HPDE6-E6E7 (cell line): ENCODE data around the gene FAM114A1.
"Not testable (repeated sequence)": the region's sequence is repeated elsewhere in the genome, so short reads cannot be mapped to it uniquely, and the experiment has no call there.

Experiments used
- DNase-seq: peaks from one replicate; pipeline ENCODE4 v3.0.0; 2011; ENCODE audit warnings: missing footprints; ENCODE audit errors: extremely low spot score

The FAM114A1 gene

DNA sequence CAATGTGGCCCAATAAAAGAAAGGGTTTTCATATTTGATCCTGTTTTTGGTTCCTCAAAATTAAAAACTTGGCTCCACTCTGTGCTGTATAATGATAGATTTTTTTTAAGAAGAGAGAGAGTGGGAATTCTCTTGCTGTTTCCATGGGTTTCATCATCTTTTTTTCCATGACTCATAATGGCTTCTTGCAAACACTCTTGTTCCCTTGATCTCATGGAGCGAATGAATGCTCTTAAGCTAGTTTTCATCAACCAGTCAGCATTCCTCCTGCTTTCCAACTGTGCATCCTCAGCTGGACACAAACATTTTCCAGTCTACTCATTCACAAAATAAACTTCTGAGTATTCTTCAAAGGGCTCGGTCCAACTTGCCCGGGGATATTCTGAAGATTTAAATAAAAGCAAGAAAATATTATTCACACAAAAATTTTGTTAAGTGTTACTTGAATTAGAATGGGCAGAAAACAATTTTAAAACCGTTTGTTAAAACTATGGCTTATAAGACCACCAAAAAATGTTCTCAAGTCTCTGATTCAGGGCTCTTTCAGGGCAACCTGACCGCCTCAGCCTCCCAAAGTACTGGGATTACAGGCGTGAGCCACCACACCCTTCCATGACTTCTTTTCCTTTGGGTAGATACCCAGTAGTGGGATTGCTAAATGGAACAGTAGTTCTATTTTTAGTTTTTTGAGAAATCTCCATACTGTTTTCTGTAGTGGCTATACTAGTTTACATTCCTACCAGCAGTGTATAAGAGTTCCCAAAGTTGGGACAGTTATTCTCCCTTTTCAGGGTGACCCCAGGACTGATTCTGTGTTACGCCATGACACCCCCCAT lies 99.9 kb downstream of the FAM114A1 start:
- no peak for DNase-seq

- DNase-seq = no peak
Observed at GRCh38 chr4:38968668-38969067, 101.1 kb downstream of the FAM114A1 start.

DNA sequence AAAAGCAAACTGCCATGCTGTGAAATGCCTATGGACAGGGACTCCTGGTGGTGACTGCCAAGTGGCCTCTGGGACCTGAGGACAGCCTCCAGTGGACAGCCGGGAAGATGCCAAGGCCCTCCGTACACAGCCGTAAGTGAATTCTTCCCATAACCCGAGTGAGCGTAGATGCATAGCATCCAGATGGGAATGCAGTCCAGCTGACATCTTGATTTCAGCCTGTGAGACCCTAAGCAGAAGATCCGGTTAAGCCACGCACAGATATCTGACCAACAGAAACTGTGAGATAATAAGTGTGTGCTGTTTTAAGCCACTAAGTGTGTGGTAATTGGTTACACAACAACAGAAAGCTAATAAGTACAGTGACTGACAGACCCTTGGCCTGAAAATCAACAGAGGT lies 108.7 kb downstream of the FAM114A1 start:
- DNase-seq = no peak

- DNase-seq = no peak
Observed at GRCh38 chr4:38979081-38979480, 111.5 kb downstream of the FAM114A1 start.

- no peak for DNase-seq
Observed at GRCh38 chr4:38979511-38980230, 112.1 kb downstream of the FAM114A1 start.

GRCh38 chr4:38980903-38981676 lies 113.5 kb downstream of the FAM114A1 start:
- DNase-seq = no peak

DNA sequence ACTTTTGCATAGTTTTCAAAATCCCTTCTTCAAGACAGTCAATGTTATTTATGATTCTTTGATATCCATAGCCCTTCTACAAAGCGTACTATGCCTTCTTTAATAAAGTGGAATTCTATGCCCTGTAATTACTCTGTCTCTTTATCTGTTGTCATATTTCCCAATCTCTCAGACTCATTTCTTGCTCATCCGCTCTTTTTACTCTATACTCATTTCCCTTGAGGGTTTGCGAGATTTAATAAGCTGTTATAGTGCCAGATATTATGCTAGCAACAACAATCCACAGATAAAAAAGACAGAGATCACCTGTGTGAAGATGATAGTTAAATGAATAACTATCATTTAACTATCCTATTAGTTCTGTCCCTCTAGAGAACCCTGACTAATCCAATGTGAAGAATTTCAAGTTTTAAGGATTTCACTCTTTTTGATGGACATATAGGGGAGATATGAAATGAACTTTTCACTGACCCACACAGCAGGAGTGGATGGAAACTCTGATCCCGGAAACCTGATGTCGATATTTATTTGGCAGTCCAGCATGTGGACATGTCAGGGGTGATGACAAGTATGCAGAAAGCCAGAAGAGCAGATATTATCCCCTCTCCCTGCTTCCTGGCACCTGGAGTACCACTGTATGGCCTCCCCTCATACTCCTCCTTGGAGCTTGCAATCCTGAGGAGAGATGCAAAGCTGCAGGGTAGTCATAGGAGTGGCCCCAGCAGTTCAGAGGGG lies 114.9 kb downstream of the FAM114A1 start:
- no peak for DNase-seq

DNA sequence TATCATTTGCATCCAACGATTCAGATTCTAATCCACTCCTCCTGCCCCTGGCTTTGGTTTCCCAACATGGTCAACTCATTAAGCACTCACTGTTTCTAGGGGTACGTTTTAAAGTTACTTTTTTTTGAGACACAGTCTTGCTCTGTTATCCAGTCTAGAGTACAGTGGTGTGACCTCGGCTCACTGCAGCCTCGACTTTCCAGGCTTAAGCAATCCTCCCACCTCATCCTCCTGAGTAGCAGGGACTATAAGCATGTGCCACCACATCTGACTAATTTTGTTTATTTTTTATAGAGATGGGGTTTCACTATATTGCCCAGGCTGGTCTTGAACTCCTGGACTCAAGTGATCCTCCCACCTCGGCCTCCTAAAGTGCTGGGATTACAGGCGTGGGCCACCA lies 115.7 kb downstream of the FAM114A1 start:
- DNase-seq = no peak

GRCh38 chr4:38983787-38984598 lies 116.4 kb downstream of the FAM114A1 start:
- no peak for DNase-seq

DNA sequence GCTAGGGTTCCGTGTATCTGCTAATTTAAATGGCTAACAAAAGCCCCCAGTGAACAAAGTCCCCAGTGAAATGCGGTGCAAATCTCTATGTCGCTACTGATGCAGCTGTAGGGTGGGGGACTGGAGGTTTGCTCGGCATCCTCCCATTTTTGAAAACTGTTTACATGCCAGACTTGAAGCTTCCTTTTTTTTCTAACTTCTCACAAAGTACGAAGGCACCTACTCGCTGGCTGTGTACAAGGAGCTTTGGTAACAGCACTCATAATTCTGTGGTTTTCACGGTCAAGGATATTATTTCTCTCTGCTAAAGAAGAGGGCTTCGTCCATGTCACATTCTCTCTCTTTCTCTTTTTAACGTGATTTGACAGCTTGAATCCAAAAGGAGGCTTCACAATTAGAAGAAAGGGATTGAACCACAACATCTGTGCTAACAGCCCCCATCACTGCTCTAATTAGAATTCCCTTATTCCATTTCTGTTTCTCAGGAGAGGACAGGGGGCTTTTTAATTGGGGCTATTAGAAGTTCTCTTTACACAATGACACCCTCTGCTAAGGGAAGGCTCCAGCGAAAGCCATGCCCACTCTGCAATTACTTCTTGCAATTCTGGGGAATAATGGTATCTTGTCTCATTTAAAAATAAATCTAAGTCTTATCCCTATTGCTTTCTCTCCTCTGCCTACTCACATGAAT lies 117.9 kb downstream of the FAM114A1 start:
- no peak for DNase-seq

DNA sequence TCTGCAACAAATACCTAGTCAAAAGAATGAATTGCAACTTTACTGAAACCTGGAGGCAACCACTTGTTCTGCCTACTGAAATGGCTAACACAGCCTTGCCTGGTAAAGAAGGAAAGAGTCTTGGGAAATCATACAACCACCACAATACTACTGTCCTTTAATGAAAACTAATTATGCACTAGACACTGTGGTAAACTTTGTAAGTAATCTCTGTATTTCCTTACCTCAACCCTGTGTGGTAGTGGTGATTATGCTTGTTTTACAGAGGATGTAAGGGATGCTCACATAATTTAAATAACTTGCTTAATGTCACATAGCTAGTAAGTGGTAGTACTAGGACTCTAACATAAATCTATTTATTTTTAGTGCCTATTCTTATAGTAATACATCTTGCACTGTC lies 119.9 kb downstream of the FAM114A1 start:
- no peak for DNase-seq

DNA sequence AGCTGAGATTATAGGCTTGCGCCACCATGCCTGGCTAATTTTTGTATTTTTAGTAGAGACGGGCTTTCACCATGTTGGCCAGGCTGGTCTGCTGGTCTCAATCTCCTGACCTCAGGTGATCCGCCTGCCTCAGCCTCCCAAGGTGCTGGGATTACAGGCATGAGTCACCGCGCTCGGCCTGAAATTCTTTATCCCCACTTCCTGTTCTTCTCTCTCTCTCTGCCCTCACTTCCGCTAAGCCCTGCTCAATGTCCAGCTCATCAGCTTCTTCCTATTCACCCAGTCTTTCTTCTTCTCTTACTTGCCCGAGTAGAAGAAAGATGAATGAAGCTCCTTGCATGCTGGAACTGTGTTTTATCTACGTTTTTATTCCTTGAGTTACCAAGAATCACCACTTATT lies 120.7 kb downstream of the FAM114A1 start:
- not testable (repeated sequence) for DNase-seq

- DNase-seq = peak; percentile 10
Observed at GRCh38 chr4:38989487-38989886, 121.9 kb downstream of the FAM114A1 start.

- DNase-seq = no peak
Observed at GRCh38 chr4:38990241-38990640, 122.6 kb downstream of the FAM114A1 start.

DNA sequence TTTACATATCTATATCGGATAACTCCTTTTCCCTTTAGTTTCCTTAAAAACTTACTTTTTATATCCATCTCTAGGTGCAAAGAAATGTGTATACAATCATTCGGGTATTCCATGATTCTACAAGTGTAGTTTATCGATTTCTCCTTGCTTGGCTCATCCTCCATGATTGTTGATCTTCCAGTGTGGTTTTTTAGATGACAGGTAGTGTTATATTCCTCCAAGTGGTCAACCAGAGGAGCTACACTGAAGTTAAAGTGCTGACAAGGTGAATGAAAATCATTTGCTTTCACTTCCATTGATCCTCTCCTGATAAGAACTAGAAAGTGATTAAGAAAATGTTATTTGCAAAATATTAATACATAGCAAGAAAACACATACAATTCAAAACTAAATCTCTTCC lies 126.1 kb downstream of the FAM114A1 start:
- no peak for DNase-seq

DNA sequence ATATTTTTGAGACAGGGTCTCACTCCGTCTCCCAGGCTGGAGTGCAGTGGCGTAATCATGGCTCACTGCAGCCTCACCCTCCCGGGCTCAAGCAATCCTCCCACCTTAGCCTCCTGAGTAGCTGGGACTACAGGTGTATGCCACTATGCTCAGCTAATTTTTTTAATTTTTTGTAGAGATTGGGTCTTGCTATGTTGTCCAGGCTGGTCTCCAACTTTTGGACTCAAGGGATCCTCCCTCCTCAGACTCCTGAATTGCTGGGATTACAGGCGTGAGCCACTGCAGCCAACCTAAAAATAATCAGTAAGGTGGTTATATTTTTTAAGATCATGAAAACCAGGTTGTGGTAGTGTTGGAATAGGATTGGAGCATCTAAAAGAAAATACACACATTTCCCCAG lies 126.5 kb downstream of the FAM114A1 start:
- no peak for DNase-seq
